Measurements from ENCODE around the gene KCNK1.
"Not testable (repeated sequence)": the region's sequence is repeated elsewhere in the genome, so short reads cannot be mapped to it uniquely, and the experiment has no call there.

The KCNK1 gene

DNA sequence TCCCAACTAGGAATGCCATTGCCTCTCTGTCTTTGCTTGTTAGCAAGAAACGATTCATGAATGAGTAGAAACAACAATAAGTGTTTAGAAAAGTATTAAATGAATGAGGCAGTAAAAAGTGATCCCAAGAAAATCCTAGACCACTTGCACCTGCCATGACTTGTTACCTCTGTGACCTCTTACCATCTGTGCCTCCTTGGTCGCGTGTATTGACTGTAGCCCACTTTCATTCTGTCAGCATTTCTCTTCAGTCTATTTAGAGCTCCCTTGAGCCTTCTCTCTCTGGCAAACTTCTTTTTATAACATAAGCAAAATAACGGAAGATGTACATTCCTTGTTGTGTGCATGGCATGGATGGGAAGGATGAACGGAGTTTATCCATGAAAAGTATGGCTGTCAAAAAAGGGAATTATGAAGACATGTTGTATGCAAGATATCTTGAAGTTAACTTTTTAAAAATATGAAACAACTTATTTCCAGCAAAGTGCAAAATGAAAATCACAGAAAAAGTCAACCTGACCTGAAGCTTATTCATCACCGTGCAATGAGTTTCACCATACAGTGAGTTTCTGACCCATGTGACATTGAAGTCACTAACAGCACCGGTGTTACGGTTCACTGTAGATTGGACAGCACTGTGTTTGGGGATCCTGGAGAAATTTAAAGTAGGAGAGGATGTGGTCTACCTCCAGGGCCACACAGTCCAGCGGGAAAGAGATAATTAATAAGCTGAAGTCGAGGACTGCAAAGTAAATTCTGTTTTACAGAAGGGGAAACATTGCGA is 47.7 kb downstream of the KCNK1 start:
- DNase-seq (ENCODE audit: low read depth, low spot score), result no peak
- H3K4me3 ChIP-seq (ENCODE audit: low read length), result no peak overlapping the region

DNA sequence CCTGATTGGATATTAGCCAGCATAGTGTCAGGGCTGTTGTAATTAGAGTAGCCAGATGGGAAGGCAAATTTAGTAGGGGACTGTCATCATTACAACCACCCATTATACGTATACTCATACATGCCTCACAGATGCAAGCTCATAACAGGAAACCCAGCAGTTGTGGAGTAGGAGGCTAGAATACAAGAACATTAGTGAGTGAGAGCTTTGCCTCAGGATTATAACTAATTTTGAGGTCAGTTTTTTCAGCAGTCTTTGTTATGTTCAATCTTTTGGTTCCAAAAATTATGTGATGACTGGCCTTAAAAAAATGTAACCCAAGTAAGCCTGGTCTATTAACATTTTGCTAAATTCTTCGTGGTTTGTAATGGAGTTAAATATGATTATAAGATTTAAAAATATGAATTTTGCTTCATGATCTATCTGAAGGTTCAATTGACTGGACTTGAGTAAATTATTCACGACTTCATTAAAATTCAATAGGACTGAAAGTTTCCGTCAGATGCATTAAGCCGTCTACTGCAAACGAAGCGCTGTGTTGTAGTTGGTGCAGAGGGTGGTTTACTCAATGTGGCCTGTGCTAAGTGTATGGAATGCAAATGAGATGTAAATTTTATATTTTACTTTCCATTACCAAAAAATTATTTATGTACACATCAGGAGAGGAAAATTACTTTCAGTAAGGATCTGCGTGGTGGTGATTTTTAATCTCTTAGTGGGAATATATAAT is 48.8 kb downstream of the KCNK1 start:
- no peak for DNase-seq (ENCODE audit: low read depth, low spot score)

DNA sequence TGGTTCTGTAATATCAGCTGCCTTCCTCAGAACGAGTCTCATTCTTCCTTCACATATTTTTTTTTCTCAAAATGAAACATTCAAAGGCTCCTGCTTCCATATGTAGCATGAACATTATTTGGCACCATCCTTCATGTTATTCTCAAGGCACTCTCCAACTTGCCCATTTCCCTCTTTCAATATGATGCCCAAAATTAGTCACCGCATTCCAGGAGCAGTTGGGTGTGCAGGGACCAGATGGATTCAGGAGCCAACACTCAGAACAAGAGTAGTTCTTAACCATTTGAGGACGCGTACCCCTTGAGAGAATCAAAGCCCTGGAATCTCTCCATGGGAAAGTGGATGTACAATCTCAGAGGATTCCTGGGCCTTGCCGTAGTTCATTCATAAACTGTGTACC is 50.3 kb downstream of the KCNK1 start:
- no peak overlapping the region for H3K4me3 ChIP-seq (ENCODE audit: low read length)
- DNase-seq (ENCODE audit: low read depth, low spot score), result no peak

More for the DNA sequence above, 48.8 kb downstream of the KCNK1 start:
- H3K4me3 ChIP-seq (ENCODE audit: low read length), result no peak overlapping the region

DNA sequence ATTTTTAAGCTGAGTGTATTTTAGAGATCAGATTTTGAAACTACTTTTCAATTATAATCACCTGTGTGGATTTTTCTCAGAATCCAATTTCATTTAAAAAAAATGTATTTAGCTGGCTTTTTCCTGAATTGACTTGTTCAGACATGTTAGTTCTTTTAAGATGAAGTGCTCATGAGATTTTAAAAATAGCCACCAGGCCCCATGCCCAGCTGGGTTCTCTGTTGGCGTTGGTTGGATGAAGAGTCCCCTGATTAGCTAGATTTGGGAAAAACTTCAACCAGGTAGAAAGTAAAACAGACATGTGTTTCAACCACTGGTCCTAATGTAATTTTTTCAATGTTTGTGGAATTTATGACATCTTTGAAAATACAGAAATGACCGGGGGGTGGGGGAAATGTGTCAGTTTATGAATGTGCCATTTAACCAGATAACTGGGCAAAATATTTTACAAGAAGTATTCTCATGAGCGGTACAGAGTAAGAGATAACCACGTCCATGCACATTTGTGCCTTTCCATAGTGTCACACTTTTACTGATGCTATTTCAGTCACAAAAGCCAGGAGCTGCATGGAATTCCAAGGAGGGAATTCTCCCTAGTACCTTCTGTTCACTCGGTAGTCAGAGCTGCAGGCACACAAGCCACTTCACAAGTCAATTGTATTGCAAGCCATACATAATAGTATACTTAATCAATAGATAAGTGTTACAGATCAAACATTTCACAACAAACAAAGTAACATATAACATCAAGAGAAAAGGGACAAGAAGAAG is 51.1 kb downstream of the KCNK1 start:
- DNase-seq (ENCODE audit: low read depth, low spot score), result no peak

DNA sequence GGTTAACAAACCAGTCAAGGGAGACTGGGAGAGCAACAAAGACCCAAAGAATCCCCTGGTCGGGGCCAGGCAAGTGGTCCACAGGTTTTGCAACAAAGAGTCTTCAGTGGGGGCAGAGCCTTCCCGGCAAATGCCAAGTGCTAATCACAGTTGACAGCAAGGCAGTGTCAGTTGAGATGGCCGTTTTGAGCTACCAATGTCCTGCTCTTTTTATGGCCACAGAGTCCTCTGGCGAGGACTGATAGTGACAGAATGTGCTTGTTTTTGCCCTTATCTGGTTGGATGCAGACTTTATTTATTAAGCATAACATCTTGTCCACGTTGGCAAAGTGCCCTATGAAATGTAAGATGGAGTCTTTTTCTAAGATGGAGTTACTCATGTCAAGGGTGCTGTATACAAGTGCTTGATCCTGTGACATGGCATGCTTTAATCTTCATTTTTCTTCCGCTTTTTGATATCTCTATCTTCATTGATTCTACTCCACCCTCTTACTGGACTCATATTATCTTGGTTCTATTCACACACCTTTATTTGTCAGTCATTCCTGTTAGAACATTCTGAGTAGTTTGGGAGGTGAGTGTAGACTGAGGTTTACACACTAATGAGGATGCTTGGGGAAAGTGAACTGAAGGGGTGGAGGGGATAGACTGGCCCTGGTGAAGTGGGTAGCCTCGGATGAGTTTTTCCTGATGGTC is 51.8 kb downstream of the KCNK1 start:
- no peak overlapping the region for H3K4me3 ChIP-seq (ENCODE audit: low read length)
- DNase-seq (ENCODE audit: low read depth, low spot score), result no peak

More for the DNA sequence above, 51.1 kb downstream of the KCNK1 start:
- H3K4me3 ChIP-seq (ENCODE audit: low read length), result no peak overlapping the region

DNA sequence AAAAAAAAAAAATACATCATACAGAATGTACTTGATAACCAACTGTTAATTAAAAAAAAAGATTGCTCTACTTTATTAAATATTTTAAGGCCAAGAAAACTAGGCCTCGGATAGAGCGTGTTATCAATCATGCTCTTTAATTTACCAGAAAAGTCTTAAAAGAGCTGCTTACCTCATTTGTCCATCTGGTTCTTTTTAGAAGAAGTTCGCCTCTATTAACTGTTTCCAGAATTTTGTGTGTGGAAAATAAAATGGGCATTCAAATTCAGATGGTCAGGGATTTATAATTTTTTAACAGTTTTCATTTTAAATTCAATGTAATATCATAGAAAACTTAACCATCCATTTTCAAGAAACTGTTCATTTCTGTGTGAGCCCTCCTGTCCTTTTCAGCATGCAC is 53.8 kb downstream of the KCNK1 start:
- H3K4me3 ChIP-seq (ENCODE audit: low read length), result no peak overlapping the region
- no peak for DNase-seq (ENCODE audit: low read depth, low spot score)

DNA sequence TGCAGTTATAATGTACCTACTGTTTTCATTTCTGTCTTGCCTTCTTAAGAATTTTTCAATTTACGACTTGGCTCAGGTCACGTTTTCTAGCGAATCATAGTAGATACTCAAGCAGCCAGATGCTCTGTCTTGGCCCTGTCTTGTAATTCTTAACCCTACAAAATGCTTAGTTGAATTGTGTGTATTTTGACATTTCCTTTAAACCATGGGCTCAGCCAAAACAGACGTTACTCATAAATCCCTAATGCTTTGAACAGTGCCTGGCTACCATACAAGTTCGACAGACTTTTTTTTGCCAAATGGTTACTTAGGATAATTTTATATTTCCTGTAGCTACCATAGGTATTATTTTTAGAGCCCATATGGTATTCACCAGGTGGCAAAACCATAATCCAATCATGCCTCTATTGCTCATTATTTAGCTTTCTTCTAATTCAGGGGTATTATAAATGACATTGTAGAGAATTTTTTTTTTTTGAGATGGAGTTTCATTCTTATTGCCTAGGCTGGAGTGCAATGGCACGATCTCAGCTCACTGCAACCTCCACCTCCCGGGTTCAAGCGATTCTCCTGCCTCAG is 54.3 kb downstream of the KCNK1 start:
- no peak for DNase-seq (ENCODE audit: low read depth, low spot score)

DNA sequence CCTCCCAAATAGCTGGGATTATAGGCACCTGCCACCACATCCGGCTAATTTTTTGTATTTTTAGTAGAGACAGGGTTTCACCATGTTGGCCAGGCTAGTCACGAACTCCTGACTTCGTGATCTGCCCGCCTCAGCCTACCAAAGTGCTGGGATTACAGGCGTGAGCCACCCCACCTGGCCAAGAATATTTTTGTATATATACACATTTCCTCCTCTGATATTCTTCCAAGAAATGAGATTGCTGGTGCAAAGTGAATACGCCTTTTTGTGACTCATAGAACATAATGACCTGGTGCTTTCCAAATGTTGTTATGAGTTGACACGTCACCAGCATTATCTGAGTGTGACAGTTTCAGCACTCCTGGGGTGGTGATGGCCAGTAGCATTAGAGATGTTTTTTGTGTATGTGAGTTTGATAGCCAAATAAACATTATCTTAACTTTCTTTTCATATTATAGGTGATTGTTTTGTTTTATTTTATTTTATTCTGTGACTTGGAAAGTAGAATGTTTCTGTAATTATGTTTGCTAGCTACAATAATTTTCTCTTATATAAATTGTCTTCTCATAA is 54.9 kb downstream of the KCNK1 start:
- H3K4me3 ChIP-seq (ENCODE audit: low read length), result no peak overlapping the region
- no peak for DNase-seq (ENCODE audit: low read depth, low spot score)

More for the DNA sequence above, 54.3 kb downstream of the KCNK1 start:
- no peak overlapping the region for H3K4me3 ChIP-seq (ENCODE audit: low read length)

DNA sequence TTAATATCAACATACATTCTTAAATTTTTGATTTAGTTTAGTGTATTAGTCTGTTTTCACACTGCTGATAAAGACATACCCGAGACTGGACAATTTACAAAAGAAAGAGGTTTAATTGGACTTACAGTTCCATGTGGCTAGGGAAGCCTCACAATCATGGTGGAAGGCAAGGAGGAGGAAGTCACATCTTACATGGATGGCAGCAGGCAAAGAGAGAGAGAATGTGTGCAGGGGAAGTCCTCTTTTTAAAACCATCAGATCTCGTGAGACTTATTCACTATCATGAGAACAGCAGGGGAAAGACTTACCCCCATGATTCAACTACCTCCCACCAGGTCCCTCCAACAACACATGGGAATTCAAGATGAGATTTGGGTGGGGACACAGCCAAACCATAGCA is 56.5 kb downstream of the KCNK1 start:
- not testable (repeated sequence) for DNase-seq (ENCODE audit: low read depth, low spot score); H3K4me3 ChIP-seq (ENCODE audit: low read length)

DNA sequence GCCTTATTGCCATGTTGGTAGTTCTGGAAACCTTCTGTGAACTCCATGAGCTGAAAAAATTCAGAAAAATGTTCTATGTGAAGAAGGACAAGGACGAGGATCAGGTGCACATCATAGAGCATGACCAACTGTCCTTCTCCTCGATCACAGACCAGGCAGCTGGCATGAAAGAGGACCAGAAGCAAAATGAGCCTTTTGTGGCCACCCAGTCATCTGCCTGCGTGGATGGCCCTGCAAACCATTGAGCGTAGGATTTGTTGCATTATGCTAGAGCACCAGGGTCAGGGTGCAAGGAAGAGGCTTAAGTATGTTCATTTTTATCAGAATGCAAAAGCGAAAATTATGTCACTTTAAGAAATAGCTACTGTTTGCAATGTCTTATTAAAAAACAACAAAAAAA is 57.4 kb downstream of the KCNK1 start:
- DNase-seq (ENCODE audit: low read depth, low spot score), result no peak
- H3K4me3 ChIP-seq (ENCODE audit: low read length), result no peak overlapping the region

DNA sequence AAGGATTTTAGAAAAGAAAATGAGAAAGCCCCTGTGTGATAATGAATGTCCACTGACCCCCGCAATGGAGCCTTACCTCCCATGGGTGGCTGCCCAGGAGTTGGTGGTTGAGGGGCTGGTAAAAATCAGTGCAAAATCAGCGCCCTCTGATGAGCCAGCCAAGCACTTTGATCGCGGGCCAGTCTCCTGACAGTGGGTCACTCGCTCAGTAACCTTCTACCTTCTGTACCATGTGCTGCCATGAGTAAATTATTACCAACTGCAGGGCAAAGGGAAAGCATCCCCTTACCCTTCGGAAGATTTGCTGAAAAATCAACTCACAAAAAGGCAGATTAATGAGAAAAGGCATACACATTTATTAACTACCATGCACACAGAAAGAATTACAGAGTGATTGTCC is 58.8 kb downstream of the KCNK1 start:
- H3K4me3 ChIP-seq (ENCODE audit: low read length), result no peak overlapping the region
- no peak for DNase-seq (ENCODE audit: low read depth, low spot score)

DNA sequence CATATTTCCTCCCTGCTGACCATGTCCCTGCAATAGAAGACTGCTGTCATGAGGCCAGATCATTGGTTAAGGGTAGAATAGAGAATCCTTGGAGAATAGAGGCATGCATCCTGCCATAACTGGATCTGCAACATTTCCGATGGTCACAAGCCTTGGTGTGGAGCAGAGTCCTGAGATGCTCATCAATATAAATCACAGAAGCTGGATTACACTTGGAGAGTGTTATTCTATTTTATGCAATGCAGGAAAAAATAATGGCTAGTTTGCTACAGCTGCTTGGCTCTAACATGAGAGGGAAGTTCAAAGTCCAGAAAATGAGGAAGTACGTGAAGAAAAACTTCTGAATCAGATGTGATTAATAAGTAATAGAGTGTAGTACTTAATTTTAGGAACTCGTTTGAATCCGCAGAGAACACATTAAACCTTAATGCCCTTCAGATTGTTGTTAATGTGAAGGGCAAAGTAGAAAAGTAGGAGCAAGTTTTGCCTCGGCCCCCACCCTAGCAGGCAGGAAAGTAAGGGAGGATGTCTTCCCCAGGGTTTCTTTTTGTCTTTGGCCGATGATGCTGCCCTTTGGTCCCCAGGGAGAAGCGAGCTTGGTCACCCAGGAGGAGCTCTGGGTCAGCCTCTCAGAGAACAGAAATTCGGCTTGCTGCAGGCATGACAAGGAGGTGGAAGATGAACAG is 59.5 kb downstream of the KCNK1 start:
- no peak for DNase-seq (ENCODE audit: low read depth, low spot score)

DNA sequence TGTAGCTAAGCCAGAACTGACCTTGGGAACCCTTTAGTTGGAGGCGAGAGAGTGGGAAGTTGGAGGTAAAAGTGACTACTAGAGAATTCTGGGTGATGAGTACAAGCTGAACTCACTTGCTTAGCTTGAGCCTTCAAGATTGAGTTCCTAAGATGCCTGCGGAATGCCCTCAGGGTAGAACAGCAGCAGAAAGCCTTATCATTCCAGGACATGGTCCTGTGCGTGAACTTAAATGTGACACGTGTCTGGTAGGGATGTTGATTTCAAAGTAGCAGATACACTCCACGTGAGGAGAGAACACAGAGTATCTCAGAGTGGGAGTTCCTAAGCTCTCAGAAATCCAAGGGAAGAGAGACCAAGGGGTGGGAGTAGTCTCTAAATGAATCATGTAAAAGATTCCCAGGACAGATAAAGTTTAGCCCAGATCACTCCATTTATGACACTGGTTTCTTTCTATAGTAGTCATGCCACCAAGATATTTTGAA is 60.1 kb downstream of the KCNK1 start:
- H3K4me3 ChIP-seq (ENCODE audit: low read length), result no peak overlapping the region
- no peak for DNase-seq (ENCODE audit: low read depth, low spot score)

More for the DNA sequence above, 59.5 kb downstream of the KCNK1 start:
- no peak overlapping the region for H3K4me3 ChIP-seq (ENCODE audit: low read length)

DNA sequence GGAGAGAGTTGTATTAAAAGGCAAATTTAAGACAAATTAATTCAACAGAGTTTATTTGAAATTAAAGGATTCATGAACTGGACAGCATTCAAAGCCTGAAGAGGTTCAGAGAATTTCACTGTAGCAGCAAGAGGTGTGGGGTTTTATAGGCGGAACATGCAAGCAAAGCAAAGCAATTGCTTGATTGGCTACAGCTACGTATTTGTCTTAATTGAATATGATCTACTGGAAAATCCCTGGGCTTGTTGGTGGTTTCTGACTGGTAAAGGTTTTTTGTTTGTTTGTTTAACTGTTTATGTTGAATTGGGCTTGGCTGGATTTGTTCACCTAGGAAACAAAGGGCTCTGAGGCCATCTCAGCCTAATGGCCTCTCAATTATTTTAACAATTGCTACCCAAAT is 61.5 kb downstream of the KCNK1 start:
- no peak overlapping the region for H3K4me3 ChIP-seq (ENCODE audit: low read length)
- DNase-seq (ENCODE audit: low read depth, low spot score), result no peak

DNA sequence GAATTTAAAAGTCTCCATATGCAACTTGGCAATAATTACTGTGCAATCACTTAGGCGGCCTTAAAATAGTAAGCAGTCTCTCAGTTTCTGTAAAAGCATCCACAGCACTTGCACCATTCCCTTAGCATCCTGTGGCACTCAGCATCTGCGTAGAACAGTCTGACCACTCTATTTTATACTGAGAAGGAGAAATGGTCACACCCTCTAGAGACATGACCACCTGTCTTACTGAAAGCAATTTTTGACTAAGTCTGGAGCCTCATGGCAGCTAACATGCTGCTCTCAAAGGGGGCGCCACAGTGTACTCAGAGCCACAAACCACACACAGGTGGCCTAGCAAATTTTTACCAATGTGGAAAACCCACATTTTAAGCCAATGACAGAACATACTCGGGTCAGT is 62.0 kb downstream of the KCNK1 start:
- peak; percentile 11 for DNase-seq (ENCODE audit: low read depth, low spot score)
- H3K4me3 ChIP-seq (ENCODE audit: low read length), result no peak overlapping the region

DNA sequence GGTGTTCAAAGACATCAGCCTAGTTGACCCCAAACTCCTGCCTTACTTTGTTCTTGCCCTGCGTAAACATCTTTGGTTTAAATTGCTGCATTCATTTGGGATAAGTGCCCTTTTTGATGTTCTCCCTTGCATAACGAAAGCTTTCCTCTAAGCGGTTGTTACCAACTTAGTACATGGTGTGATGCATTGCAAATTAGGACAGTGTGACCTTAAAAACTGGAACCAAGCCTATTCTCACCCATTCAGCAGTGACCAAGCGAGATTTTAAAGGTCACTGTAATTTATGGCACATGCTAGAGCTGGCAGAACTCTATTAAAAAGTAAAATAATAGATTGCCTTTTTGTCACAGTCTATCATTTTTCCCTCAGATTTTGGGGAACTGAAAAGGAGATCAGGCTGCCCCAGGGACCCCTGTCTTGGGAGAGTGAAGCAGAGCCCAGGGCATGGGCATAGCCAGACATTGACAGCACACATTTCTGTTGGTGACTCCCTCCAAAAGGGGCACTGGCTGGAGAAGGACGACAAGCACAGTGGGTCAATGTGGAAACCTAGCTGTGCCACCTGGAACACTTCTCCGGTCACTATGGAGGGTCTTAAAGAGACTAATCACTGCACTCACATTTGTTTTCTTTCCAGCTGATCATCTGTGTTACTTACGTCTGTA is 63.9 kb downstream of the KCNK1 start:
- no peak for DNase-seq (ENCODE audit: low read depth, low spot score)

DNA sequence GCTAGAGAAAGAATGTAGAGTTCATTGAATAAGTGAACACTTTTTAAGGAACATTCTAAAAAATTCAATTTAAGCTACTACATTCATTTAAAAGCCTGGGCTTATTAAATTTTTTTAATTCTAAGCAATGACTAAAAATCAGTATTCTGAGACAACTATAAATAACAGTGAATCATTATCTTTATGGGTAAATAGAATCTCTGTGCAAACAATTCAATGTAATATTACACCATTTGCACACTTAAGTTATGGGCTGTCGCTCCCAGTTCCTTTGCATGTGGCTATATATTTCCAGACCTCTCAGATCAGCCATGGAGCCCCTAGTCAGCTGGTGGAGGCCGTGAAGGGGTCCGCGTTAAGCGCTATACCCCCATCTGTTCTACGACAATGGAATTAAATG is 65.1 kb downstream of the KCNK1 start:
- H3K4me3 ChIP-seq (ENCODE audit: low read length), result no peak overlapping the region
- DNase-seq (ENCODE audit: low read depth, low spot score), result no peak

More for the DNA sequence above, 63.9 kb downstream of the KCNK1 start:
- no peak overlapping the region for H3K4me3 ChIP-seq (ENCODE audit: low read length)

Data from Jurkat, Clone E6-1 (cell line).